RWPE2 (cell line): Measurements from ENCODE around the gene NEGR1.

ENCODE experiments used
- ATAC-seq: fragments of 200-7000 bp; cut with Tn5 transposase; 3 replicates; pipeline ENCODE4 v1.9.1; 2021; ENCODE audit warnings: low read depth
- DNase-seq: peaks from one replicate; pipeline ENCODE4 v3.0.0-alpha.2; 2020; ENCODE audit warnings: low spot score
- H3K27ac ChIP-seq: fragments of 450-650 bp; 2 replicates; pipeline ENCODE4 v1.5.1; 2017; ENCODE audit warnings: mild to moderate bottlenecking; ENCODE audit not compliant: poor library complexity, severe bottlenecking
- H3K27me3 ChIP-seq: fragments of 250-450 bp; sonication (Bioruptor Pico); 2 replicates; pipeline ENCODE4 v1.5.1; 2021; ENCODE audit warnings: mild to moderate bottlenecking, moderate library complexity; ENCODE audit not compliant: insufficient read depth, poor library complexity, severe bottlenecking
- H3K36me3 ChIP-seq: fragments of 250-450 bp; sonication (Bioruptor Pico); 2 replicates; pipeline ENCODE4 v1.5.1; 2020; ENCODE audit warnings: low read depth, mild to moderate bottlenecking, moderate library complexity
- H3K4me1 ChIP-seq: fragments of 250-450 bp; sonication (Bioruptor Pico); 2 replicates; pipeline ENCODE4 v1.5.1; 2021; ENCODE audit warnings: mild to moderate bottlenecking, moderate library complexity; ENCODE audit not compliant: insufficient read depth, poor library complexity, severe bottlenecking
- H3K4me3 ChIP-seq: fragments of 250-450 bp; sonication (Bioruptor Pico); 2 replicates; pipeline ENCODE4 v1.5.1; 2021; ENCODE audit warnings: mild to moderate bottlenecking, moderate library complexity; ENCODE audit not compliant: severe bottlenecking
- H3K9me3 ChIP-seq: fragments of 250-450 bp; sonication (Bioruptor Pico); 2 replicates; pipeline ENCODE4 v1.5.1; 2021; ENCODE audit warnings: mild to moderate bottlenecking, moderate library complexity; ENCODE audit not compliant: severe bottlenecking
- CTCF ChIP-seq: fragments of 450-650 bp; IDR thresholded peaks from one replicate; pipeline ENCODE4 v1.5.1; 2017; ENCODE audit warnings: mild to moderate bottlenecking, moderate library complexity; ENCODE audit not compliant: poor library complexity, severe bottlenecking

NEGR1 gene

GRCh38 chr1:71587961-71588360 lies 694.4 kb downstream of the NEGR1 start:
- TF ChIP-seq CTCF, result peak; percentile 30

DNA sequence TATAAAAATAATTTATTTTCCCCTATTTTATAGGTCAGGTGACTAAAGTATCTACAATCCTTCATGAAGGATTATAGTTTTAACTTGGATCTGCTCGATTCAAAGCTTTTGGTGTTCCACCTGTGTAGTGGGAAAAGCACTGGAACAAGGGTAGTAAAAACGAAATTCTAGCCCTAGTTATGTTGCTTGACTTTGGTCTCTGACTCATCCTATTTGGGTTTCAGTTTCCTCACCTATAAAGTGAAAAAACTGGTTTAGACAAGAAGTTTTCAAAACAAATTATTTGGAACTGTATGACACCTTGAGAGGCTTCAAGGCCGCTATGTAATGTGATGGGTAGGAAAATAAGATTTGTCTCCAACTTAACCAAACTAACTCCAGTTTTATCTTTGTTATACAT lies 696.3 kb downstream of the NEGR1 start:
- no peak for DNase-seq
- Histone ChIP-seq H3K4me1 (no peaks in the 10 kb centered on the region), H3K27me3 (no peaks in the 10 kb centered on the region), H3K27ac (no peak overlapping the region), H3K9me3 (no peaks in the 10 kb centered on the region), H3K36me3 (no peaks in the 10 kb centered on the region), H3K4me3 (no peak overlapping the region)
- TF ChIP-seq CTCF, result no peak
- no peak for ATAC-seq

More at GRCh38 chr1:71587961-71588360, 694.4 kb downstream of the NEGR1 start:
- no peaks in the 10 kb centered on the region for H3K9me3 ChIP-seq
- no peak for ATAC-seq
- H3K4me1 ChIP-seq, result no peaks in the 10 kb centered on the region
- no peaks in the 10 kb centered on the region for H3K27me3 ChIP-seq
- no peak overlapping the region for H3K4me3 ChIP-seq
- no peak overlapping the region for H3K27ac ChIP-seq
- no peaks in the 10 kb centered on the region for H3K36me3 ChIP-seq
- no peak for DNase-seq

DNA sequence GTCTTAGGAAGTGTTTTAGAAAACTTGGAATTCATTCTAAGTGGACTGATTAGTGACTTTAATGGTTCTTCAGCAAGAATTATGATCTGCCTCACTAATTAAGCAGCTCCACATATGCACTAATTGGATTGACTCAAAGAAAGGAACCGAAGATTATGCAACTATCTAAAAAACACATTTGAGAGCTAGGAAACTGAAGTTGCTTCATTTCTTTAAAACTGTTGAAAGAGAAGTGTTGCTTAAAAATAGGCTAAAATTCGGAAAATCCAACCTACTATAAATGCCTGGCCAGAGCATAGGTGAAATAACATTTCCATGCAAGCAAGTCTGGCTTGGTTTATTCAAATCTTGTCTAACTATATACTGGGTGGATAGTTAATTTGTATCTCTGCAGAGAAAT lies 698.6 kb downstream of the NEGR1 start:
- no peak overlapping the region for H3K4me3 ChIP-seq
- ATAC-seq, result no peak
- no peak for TF ChIP-seq CTCF
- no peak overlapping the region for H3K27ac ChIP-seq
- no peaks in the 10 kb centered on the region for H3K9me3 ChIP-seq
- no peaks in the 10 kb centered on the region for H3K36me3 ChIP-seq
- H3K4me1 ChIP-seq, result no peaks in the 10 kb centered on the region
- H3K27me3 ChIP-seq, result no peaks in the 10 kb centered on the region
- DNase-seq, result no peak

GRCh38 chr1:71582673-71583072 lies 699.7 kb downstream of the NEGR1 start:
- Histone ChIP-seq H3K27ac (no peak overlapping the region), H3K4me1 (no peaks in the 10 kb centered on the region), H3K9me3 (no peaks in the 10 kb centered on the region), H3K4me3 (no peak overlapping the region), H3K27me3 (no peaks in the 10 kb centered on the region), H3K36me3 (no peaks in the 10 kb centered on the region)
- ATAC-seq, result no peak
- DNase-seq, result no peak
- no peak for TF ChIP-seq CTCF

DNA sequence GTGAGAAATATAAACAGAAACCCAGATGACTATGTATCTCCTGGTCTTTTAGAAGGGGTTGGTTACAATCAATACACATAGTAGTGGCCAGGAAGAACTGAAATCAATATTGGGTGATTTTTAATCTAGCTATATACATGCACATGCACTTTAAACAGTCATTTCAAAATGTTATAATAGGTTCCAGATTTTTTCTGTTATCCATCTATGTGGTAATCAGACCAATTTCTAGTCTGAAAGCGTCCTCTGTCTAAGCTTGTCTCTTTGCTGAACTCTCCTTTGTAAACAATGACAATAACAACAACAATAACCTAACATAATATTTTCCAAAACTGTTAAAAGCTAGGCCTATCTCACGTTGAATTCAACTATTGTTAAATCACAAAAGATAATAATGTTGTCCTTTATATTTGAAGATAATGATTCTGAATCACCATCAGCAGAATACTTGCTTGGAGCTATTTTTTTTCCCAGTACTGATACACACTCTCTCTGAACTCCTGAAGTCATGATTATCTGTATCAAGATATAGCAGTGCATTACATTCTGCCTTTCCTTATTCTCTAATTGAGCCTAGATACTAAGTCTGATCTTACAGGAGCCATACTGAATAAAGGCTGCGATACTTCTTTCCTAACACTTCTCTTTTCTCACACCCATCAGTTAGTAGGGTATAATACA lies 704.7 kb downstream of the NEGR1 start:
- H3K27me3 ChIP-seq, result no peaks in the 10 kb centered on the region
- no peaks in the 10 kb centered on the region for H3K9me3 ChIP-seq
- H3K4me1 ChIP-seq, result no peaks in the 10 kb centered on the region
- no peak overlapping the region for H3K27ac ChIP-seq
- no peaks in the 10 kb centered on the region for H3K36me3 ChIP-seq
- H3K4me3 ChIP-seq, result no peak overlapping the region
- DNase-seq (no peak), ATAC-seq (no peak)
- no peak for TF ChIP-seq CTCF
